ENCODE results near the gene PMFBP1.

Gene PMFBP1

GRCh38 chr16:72182976-72183375, 11.0 kb upstream of the PMFBP1 start:
- DNase-seq (ENCODE audit: extremely low spot score): no peak
- POLR2A ChIA-PET: no interaction called here
- no peak for TF ChIP-seq L3MBTL2 (conservative IDR thresholded peaks at IDR 0.05)
- CTCF ChIA-PET: interaction anchor here (1.0 kb wide), 1 partner anchor 13 kb away, joined by 5 read pairs; no protein-coding TSS in a partner anchor

GRCh38 chr16:72179204-72179970, 7.4 kb upstream of the PMFBP1 start:
- ChIA-PET POLR2A (no interaction called here), CTCF (no interaction called here)
- TF ChIP-seq FOXA1 (IDR thresholded peaks at IDR 0.05): no peak
- no peak for TF ChIP-seq CTBP1 (IDR thresholded peaks at IDR 0.05; ENCODE audit: borderline replicate concordance)
- no peak for TF ChIP-seq FOXM1 (IDR thresholded peaks at IDR 0.05; ENCODE audit: borderline replicate concordance)
- no peak for TF ChIP-seq ELF4 (IDR thresholded peaks at IDR 0.05)
- TF ChIP-seq ZNF384 (IDR thresholded peaks at IDR 0.05): no peak
- TF ChIP-seq TARDBP (IDR thresholded peaks at IDR 0.05): no peak
- no peak for TF ChIP-seq HDGF (IDR thresholded peaks at IDR 0.05; ENCODE audit: borderline replicate concordance)
- TF ChIP-seq SUZ12 (IDR thresholded peaks at IDR 0.05): no peak
- TF ChIP-seq LEF1 (IDR thresholded peaks at IDR 0.05; ENCODE audit: borderline replicate concordance): no peak
- no peak for TF ChIP-seq SP1 (IDR thresholded peaks at IDR 0.05)
- TF ChIP-seq BHLHE40 (IDR thresholded peaks at IDR 0.05; ENCODE audit: borderline replicate concordance): no peak
- TF ChIP-seq L3MBTL2 (conservative IDR thresholded peaks at IDR 0.05): no peak
- no peak for DNase-seq (ENCODE audit: extremely low spot score)

- no peak for DNase-seq (ENCODE audit: extremely low spot score)
- POLR2A ChIA-PET: no interaction called here
- TF ChIP-seq LEF1 (IDR thresholded peaks at IDR 0.05; ENCODE audit: borderline replicate concordance): no peak
- no peak for TF ChIP-seq SUZ12 (IDR thresholded peaks at IDR 0.05)
- CTCF ChIA-PET: no interaction called here
Observed at GRCh38 chr16:72174726-72175125, 2.8 kb upstream of the PMFBP1 start.

- ChIA-PET CTCF (no interaction called here), POLR2A (no interaction called here)
- DNase-seq (ENCODE audit: extremely low spot score): no peak
- TF ChIP-seq L3MBTL2 (conservative IDR thresholded peaks at IDR 0.05) (no peak), LEF1 (IDR thresholded peaks at IDR 0.05; ENCODE audit: borderline replicate concordance) (no peak), FOXM1 (IDR thresholded peaks at IDR 0.05; ENCODE audit: borderline replicate concordance) (no peak), HDGF (IDR thresholded peaks at IDR 0.05; ENCODE audit: borderline replicate concordance) (no peak), BHLHE40 (IDR thresholded peaks at IDR 0.05; ENCODE audit: borderline replicate concordance) (no peak), NFRKB (IDR thresholded peaks at IDR 0.05) (no peak), CTBP1 (IDR thresholded peaks at IDR 0.05; ENCODE audit: borderline replicate concordance) (no peak), PKNOX1 (IDR thresholded peaks at IDR 0.05) (no peak)
Observed at GRCh38 chr16:72173997-72174396, 2.0 kb upstream of the PMFBP1 start.

GRCh38 chr16:72171236-72171635, 719 bp downstream of the PMFBP1 start:
- CTCF ChIA-PET: interaction anchor here (0.7 kb wide), 1 partner anchor 1574 kb away, joined by 3 read pairs; no protein-coding TSS in a partner anchor
- DNase-seq (ENCODE audit: extremely low spot score): no peak
- POLR2A ChIA-PET: no interaction called here
- TF ChIP-seq FOXM1 (IDR thresholded peaks at IDR 0.05; ENCODE audit: borderline replicate concordance) (no peak), FOXA1 (IDR thresholded peaks at IDR 0.05) (no peak), TARDBP (IDR thresholded peaks at IDR 0.05) (no peak), BHLHE40 (IDR thresholded peaks at IDR 0.05; ENCODE audit: borderline replicate concordance) (no peak), CTBP1 (IDR thresholded peaks at IDR 0.05; ENCODE audit: borderline replicate concordance) (no peak), NFRKB (IDR thresholded peaks at IDR 0.05) (no peak), L3MBTL2 (conservative IDR thresholded peaks at IDR 0.05) (no peak), FOXK2 (IDR thresholded peaks at IDR 0.05) (no peak), ELF4 (IDR thresholded peaks at IDR 0.05) (no peak), ARNT (IDR thresholded peaks at IDR 0.05) (no peak), ZNF384 (IDR thresholded peaks at IDR 0.05) (no peak), SP1 (IDR thresholded peaks at IDR 0.05) (no peak)

GRCh38 chr16:72169708-72170107, 2.2 kb downstream of the PMFBP1 start:
- CTCF ChIA-PET: no interaction called here
- DNase-seq (ENCODE audit: extremely low spot score): no peak
- POLR2A ChIA-PET: no interaction called here
- TF ChIP-seq FOXM1 (IDR thresholded peaks at IDR 0.05; ENCODE audit: borderline replicate concordance): no peak
- TF ChIP-seq ZNF384 (IDR thresholded peaks at IDR 0.05): no peak

- ChIA-PET CTCF (no interaction called here), POLR2A (no interaction called here)
- TF ChIP-seq L3MBTL2 (conservative IDR thresholded peaks at IDR 0.05) (no peak), ZNF384 (IDR thresholded peaks at IDR 0.05) (no peak)
- DNase-seq (ENCODE audit: extremely low spot score): no peak
Observed at GRCh38 chr16:72168365-72168764, 3.6 kb downstream of the PMFBP1 start.

GRCh38 chr16:72166954-72167561, 4.9 kb downstream of the PMFBP1 start:
- ChIA-PET POLR2A (no interaction called here), CTCF (no interaction called here)
- DNase-seq (ENCODE audit: extremely low spot score): no peak
- no peak for TF ChIP-seq ELF4 (IDR thresholded peaks at IDR 0.05)
- peak; percentile 36; the same call in 1 of the 2 replicates for TF ChIP-seq PKNOX1 (IDR thresholded peaks at IDR 0.05)
